ENCODE data around the gene RAB9A. TPM values are rescaled to one million over a fixed set of nuclear protein-coding genes. Genes with fewer than 3 reads are reported as not detected.

RAB9A gene
- total and polyA plus RNA-seq, 10 of the 15 experiments (the other 5 are each of a cell fraction or from before 2014, with no cell fraction given), result 42.1 to 142 (median 49.9) TPM

DNA sequence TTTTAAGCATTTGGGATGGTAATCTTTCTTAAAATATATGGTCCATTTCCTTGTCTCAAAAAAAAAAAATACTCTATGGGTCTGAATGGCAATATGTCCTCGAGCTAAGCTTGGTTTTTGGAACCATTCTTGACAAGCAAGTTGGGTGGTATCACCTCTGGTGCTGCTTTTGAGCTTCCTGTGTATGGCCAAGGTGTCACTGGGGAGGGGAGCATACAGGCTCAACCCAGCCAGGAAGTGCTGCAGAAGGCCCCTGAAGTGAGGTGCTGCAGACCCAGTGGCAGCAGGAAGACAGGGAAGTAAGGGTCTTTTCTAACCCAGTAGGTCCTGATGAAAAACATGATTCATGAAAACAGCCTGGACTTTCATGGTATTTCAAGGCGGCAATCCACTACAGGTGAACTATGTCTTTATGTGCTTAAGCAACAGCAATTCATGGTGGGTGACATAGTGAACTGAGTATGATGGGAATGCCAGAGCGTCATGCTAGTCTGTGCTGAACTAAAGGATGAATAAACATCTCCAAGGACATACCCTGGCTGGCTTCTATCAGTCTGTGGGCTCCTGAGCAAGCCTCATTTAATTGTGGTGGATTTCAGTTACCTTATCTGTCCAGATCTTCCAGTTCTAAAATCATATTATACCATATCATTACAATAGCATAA lies 30.4 kb downstream of the RAB9A start:
- ChIA-PET RAD21 (ENCODE audit: unreplicated experiment) (interaction anchor here (0.7 to 1.4 kb wide), 2 partner anchors 17 to 20 kb away, joined by 3 read pairs; no protein-coding TSS in a partner anchor), POLR2A (no interaction called here), CTCF (interaction anchor here (2.0 kb wide), 1 partner anchor 15 kb away, joined by 5 read pairs; the partner anchor contains the start of genes OFD1 and TRAPPC2), SMC1A (ENCODE audit: uncharacterized antibody, unreplicated experiment) (interaction anchor here (0.7 to 1.4 kb wide), 3 partner anchors 15 to 22 kb away, joined by 3 to 5 read pairs (median 3); no protein-coding TSS in a partner anchor)
- Histone ChIP-seq H3K4me2 (ENCODE audit: control insufficient read depth, insufficient read depth) (no peak overlapping the region), H3K9me3 (replicated peaks; ENCODE audit: control insufficient read depth, insufficient read depth, low read length) (no peaks in the 10 kb centered on the region), H3K79me2 (ENCODE audit: control insufficient read depth, insufficient read depth, low read length) (peaks cover 12% of the 10 kb centered on the region), H3K27ac (ENCODE audit: control insufficient read depth, insufficient read depth) (no peak overlapping the region), H2AFZ (ENCODE audit: control insufficient read depth, low read depth, low read length) (no peak overlapping the region), H3K27me3 (replicated peaks in 1 of 2; ENCODE audit: control insufficient read depth in 2 of 2, insufficient read depth in 2 of 2, low read length in 1 of 2) (no peaks in the 10 kb centered on the region), H3K4me3 (no peak overlapping the region), H4K20me1 (ENCODE audit: control insufficient read depth, insufficient read depth) (no peaks in the 10 kb centered on the region), H3K9ac (ENCODE audit: control insufficient read depth, insufficient read depth, low read length) (no peak overlapping the region), H3K4me1 (ENCODE audit: control insufficient read depth, insufficient read depth, low read length) (no peaks in the 10 kb centered on the region; the same call in 1 of the 2 replicates), H3K36me3 (ENCODE audit: control insufficient read depth in 2 of 2, insufficient read depth in 2 of 2, low read length in 1 of 2) (peaks cover 3 to 17% of the 10 kb centered on the region in 2 experiments; a peak in 3 of 4 replicates)
- 49% methylated on average over 3 of the region's 3 CpGs for WGBS (ENCODE audit: insufficient coverage, insufficient replicate concordance, low lambda C conversion rate, missing lambda C conversion rate)
- TF ChIP-seq MEF2B (IDR thresholded peaks at IDR 0.05; ENCODE audit: partially characterized antibody, poor library complexity, severe bottlenecking), result no peak
- no peak for TF ChIP-seq MEF2A (IDR thresholded peaks at IDR 0.05; ENCODE audit: insufficient read depth, low read depth, low read length)
- TF ChIP-seq RUNX3 (IDR thresholded peaks at IDR 0.05; ENCODE audit: low read length), result no peak
- no peak for DNase-seq (ENCODE audit: low read depth, low spot score)
- intact Hi-C loops (cut with micrococcal nuclease; ENCODE audit: unreplicated experiment), result no loop called here
- no TSS peak for BruUV-seq (replicated peaks)
- no peak for ATAC-seq
- no peak for FAIRE-seq
- in situ Hi-C loops (cut with MboI), result no loop called here

DNA sequence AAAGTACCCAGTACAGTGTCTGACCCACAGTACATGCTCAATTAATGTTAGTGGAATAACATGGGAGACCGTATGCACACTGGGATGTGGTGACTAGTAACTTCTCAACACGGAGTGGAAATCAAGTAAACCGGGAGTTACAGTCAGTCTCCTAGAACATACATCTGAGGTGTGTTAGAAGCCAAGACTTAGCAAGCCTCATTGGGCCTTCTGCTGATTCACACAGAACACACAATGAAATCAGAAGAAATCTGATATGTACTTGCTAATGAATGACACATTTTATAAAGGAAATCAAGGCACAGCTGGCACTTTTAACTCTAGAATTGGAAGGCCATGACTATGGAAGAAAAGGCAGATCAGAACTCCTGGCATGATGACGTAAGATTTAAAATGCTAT lies 32.4 kb downstream of the RAB9A start:
- FAIRE-seq, result no peak
- intact Hi-C loops (cut with micrococcal nuclease; ENCODE audit: unreplicated experiment), result no loop called here
- SMC1A ChIA-PET (ENCODE audit: uncharacterized antibody, unreplicated experiment), result interaction anchor here (1.1 to 2.2 kb wide), 8 partner anchors 9 to 62 kb away, joined by 3 to 14 read pairs (median 4); no protein-coding TSS in a partner anchor
- TF ChIP-seq KAT2A (conservative IDR thresholded peaks at IDR 0.05; ENCODE audit: control insufficient read depth, low read depth, low read length) (no peak), MXI1 (IDR thresholded peaks at IDR 0.05; ENCODE audit: low read depth, low read length) (no peak), SRF (IDR thresholded peaks at IDR 0.05; ENCODE audit: low read depth in 2 of 2, low read length in 2 of 2) (no peak), POLR2AphosphoS2 (IDR thresholded peaks at IDR 0.05; ENCODE audit: low read depth, low read length) (no peak), DPF2 (IDR thresholded peaks at IDR 0.05) (no peak)
- TF ChIP-seq, protein P1, sequence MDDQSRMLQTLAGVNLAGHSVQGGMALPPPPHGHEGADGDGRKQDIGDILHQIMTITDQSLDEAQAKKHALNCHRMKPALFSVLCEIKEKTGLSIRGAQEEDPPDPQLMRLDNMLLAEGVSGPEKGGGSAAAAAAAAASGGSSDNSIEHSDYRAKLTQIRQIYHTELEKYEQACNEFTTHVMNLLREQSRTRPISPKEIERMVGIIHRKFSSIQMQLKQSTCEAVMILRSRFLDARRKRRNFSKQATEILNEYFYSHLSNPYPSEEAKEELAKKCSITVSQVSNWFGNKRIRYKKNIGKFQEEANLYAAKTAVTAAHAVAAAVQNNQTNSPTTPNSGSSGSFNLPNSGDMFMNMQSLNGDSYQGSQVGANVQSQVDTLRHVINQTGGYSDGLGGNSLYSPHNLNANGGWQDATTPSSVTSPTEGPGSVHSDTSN (IDR thresholded peaks at IDR 0.05; ENCODE audit: insufficient replicate concordance, low read depth, low read length), result no peak
- TF ChIP-seq, protein P2, sequence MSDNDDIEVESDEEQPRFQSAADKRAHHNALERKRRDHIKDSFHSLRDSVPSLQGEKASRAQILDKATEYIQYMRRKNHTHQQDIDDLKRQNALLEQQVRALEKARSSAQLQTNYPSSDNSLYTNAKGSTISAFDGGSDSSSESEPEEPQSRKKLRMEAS (IDR thresholded peaks at IDR 0.05; ENCODE audit: low read depth, low read length), result no peak

More for the DNA sequence above, 32.4 kb downstream of the RAB9A start:
- ATAC-seq, result no peak
- Histone ChIP-seq H3K9me3 (replicated peaks; ENCODE audit: control insufficient read depth, insufficient read depth, low read length) (no peaks in the 10 kb centered on the region; the same call in 2 of the 3 replicates), H3K4me1 (ENCODE audit: control insufficient read depth, insufficient read depth, low read length) (no peaks in the 10 kb centered on the region; the same call in 1 of the 2 replicates), H3K27ac (ENCODE audit: control insufficient read depth, insufficient read depth) (no peak overlapping the region), H3K27me3 (replicated peaks in 1 of 2; ENCODE audit: control insufficient read depth in 2 of 2, insufficient read depth in 2 of 2, low read length in 1 of 2) (no peaks in the 10 kb centered on the region), H3K36me3 (ENCODE audit: control insufficient read depth in 2 of 2, insufficient read depth in 2 of 2, low read length in 1 of 2) (peaks cover 3 to 16% of the 10 kb centered on the region in 2 experiments; a peak in 3 of 4 replicates), H3K4me3 (no peak overlapping the region), H2AFZ (ENCODE audit: control insufficient read depth, low read depth, low read length) (no peak overlapping the region), H3K9ac (ENCODE audit: control insufficient read depth, insufficient read depth, low read length) (no peak overlapping the region), H3K79me2 (ENCODE audit: control insufficient read depth, insufficient read depth, low read length) (peaks cover 14% of the 10 kb centered on the region), H4K20me1 (ENCODE audit: control insufficient read depth, insufficient read depth) (no peaks in the 10 kb centered on the region), H3K4me2 (ENCODE audit: control insufficient read depth, insufficient read depth) (no peak overlapping the region)
- 91% methylated on average over 4 of the region's 4 CpGs for WGBS (ENCODE audit: insufficient coverage, insufficient replicate concordance, low lambda C conversion rate, missing lambda C conversion rate)
- ChIA-PET POLR2A (interaction anchor here (0.6 to 1.0 kb wide), 2 partner anchors 13 to 34 kb away, joined by 4 to 6 read pairs; partner anchors contain the start of genes OFD1 and TRAPPC2), RAD21 (ENCODE audit: unreplicated experiment) (interaction anchor here (1.2 to 1.4 kb wide), 2 partner anchors 15 to 23 kb away, joined by 5 to 6 read pairs; no protein-coding TSS in a partner anchor), CTCF (interaction anchor here (1.3 kb wide), 2 partner anchors 13 to 30 kb away, joined by 5 to 6 read pairs; partner anchors contain the start of genes OFD1 and TRAPPC2)
- no peak for DNase-seq (ENCODE audit: low read depth, low spot score)
- no TSS peak for BruUV-seq (replicated peaks)
- in situ Hi-C loops (cut with MboI), result no loop called here
